Sigmoid colon (tissue), 4 donors: Measurements from ENCODE around the gene ISOC2.
A peak's percentile ranks its signal among the peaks of the same experiment; 100 is the strongest.

Experiments used
- CTCF ChIP-seq, 4 experiments: fragments of 450-650 bp in 3 of 4; fragments of 200-600 bp in 1 of 4; IDR thresholded peaks; one replicate each; pipeline ENCODE4 v1.5.1; 2016 to 2019; ENCODE audit warnings: antibody characterized with exemption in 4 of 4, mild to moderate bottlenecking in 3 of 4, moderate library complexity in 2 of 4
- EP300 ChIP-seq, 4 donors: sonication (generic); formaldehyde crosslinking; IDR thresholded peaks; one replicate each; pipeline ENCODE4 v1.6.1; 2017; ENCODE audit warnings: antibody characterized with exemption in 4 of 4
- POLR2AphosphoS5 ChIP-seq, 4 donors: sonication (generic); formaldehyde crosslinking; IDR thresholded peaks; one replicate each; pipeline ENCODE4 v1.6.1; 2017; ENCODE audit warnings: antibody characterized with exemption in 4 of 4

- TF ChIP-seq CTCF (IDR thresholded peaks at IDR 0.05): no peak
- TF ChIP-seq POLR2AphosphoS5 (IDR thresholded peaks at IDR 0.05): peak in 3 of 4 donors; percentile 5 to 59 (median 26)
- no peak for TF ChIP-seq EP300 (IDR thresholded peaks at IDR 0.05)
These were observed 658 bp upstream of the ISOC2 start for GRCh38 chr19:55461974-55462626.
